HEK293T (cell line): Measurements from ENCODE around the gene CREB1.

Source experiments
- BHLHE40 ChIP-seq: fragments of 450-650 bp; IDR thresholded peaks from 2 replicates; pipeline ENCODE4 v1.6.1; 2016; ENCODE audit warnings: mild to moderate bottlenecking, moderate library complexity, borderline replicate concordance
- ELF4 ChIP-seq: fragments of 450-650 bp; IDR thresholded peaks from 2 replicates; pipeline ENCODE4 v1.6.1; 2017; ENCODE audit warnings: antibody characterized with exemption
- FOXA1 ChIP-seq: fragments of 450-650 bp; IDR thresholded peaks from 2 replicates; pipeline ENCODE4 v1.6.1; 2016; ENCODE audit warnings: mild to moderate bottlenecking
- FOXK2 ChIP-seq: fragments of 450-650 bp; IDR thresholded peaks from 2 replicates; pipeline ENCODE4 v1.6.1; 2016; ENCODE audit warnings: mild to moderate bottlenecking
- FOXM1 ChIP-seq: fragments of 450-650 bp; IDR thresholded peaks from 2 replicates; pipeline ENCODE4 v1.6.1; 2017; ENCODE audit warnings: mild to moderate bottlenecking, borderline replicate concordance
- HDGF ChIP-seq: fragments of 450-650 bp; IDR thresholded peaks from 2 replicates; pipeline ENCODE4 v1.6.1; 2017; ENCODE audit warnings: antibody characterized with exemption, borderline replicate concordance
- NFRKB ChIP-seq: fragments of 450-650 bp; IDR thresholded peaks from 2 replicates; pipeline ENCODE4 v1.6.1; 2016; ENCODE audit warnings: mild to moderate bottlenecking, moderate library complexity
- PKNOX1 ChIP-seq: fragments of 450-650 bp; IDR thresholded peaks from 2 replicates; pipeline ENCODE4 v1.6.1; 2016
- SP1 ChIP-seq: fragments of 450-650 bp; IDR thresholded peaks from 2 replicates; pipeline ENCODE4 v1.6.1; 2017
- SUZ12 ChIP-seq: fragments of 450-650 bp; IDR thresholded peaks from 2 replicates; pipeline ENCODE4 v1.6.1; 2016; ENCODE audit warnings: mild to moderate bottlenecking
- ZNF384 ChIP-seq: fragments of 450-650 bp; IDR thresholded peaks from 2 replicates; pipeline ENCODE4 v1.6.1; 2016

GRCh38 chr2:207534417-207534816 is 4.7 kb downstream of the CREB1 start:
- TF ChIP-seq BHLHE40 (no peak), HDGF (no peak), FOXA1 (no peak), SP1 (no peak), NFRKB (no peak), PKNOX1 (no peak), SUZ12 (no peak), ELF4 (no peak), FOXM1 (no peak), FOXK2 (no peak), ZNF384 (no peak)
